ENCODE data around the gene CAPN15. TPM values are rescaled to one million over a fixed set of nuclear protein-coding genes. Genes with fewer than 3 reads are reported as not detected.
A peak's percentile ranks its signal among the peaks of the same experiment; 100 is the strongest.

CAPN15 gene
- total and polyA plus RNA-seq, 11 donors = 12.0 to 35.5 (median 20.3) TPM

GRCh38 chr16:598823-599739 lies 71.6 kb downstream of the CAPN15 start:
- H3K4me3 ChIP-seq = no peak overlapping the region
- 96 to 97% (median 97%) methylated on average over 36 to 43 of the region's 43 CpGs for WGBS, 4 donors

GRCh38 chr16:600781-601180 lies 73.3 kb downstream of the CAPN15 start:
- Histone ChIP-seq H3K9me3 (peaks cover 0 to 7% (median 0%) of the 10 kb centered on the region in 12 donors), H3K36me3 (peaks cover 0 to 16% (median 4%) of the 10 kb centered on the region in 9 donors), H3K27ac (no peak overlapping the region), H3K27me3 (no peaks in the 10 kb centered on the region), H3K4me1 (peaks cover 0 to 2% (median 0%) of the 10 kb centered on the region in 12 donors), H3K4me3 (no peak overlapping the region)
- 53 to 64% (median 57%) methylated on average over 7 of the region's 7 CpGs for WGBS, 4 donors
- DNase-seq (peak in 1 of 5 donors; percentile 12), ATAC-seq (no peak)
- intact Hi-C loops (cut with DNase I) = no loop called here
- TF ChIP-seq POLR2A (IDR thresholded peaks at IDR 0.05) = no peak
- TF ChIP-seq, protein P1, sequence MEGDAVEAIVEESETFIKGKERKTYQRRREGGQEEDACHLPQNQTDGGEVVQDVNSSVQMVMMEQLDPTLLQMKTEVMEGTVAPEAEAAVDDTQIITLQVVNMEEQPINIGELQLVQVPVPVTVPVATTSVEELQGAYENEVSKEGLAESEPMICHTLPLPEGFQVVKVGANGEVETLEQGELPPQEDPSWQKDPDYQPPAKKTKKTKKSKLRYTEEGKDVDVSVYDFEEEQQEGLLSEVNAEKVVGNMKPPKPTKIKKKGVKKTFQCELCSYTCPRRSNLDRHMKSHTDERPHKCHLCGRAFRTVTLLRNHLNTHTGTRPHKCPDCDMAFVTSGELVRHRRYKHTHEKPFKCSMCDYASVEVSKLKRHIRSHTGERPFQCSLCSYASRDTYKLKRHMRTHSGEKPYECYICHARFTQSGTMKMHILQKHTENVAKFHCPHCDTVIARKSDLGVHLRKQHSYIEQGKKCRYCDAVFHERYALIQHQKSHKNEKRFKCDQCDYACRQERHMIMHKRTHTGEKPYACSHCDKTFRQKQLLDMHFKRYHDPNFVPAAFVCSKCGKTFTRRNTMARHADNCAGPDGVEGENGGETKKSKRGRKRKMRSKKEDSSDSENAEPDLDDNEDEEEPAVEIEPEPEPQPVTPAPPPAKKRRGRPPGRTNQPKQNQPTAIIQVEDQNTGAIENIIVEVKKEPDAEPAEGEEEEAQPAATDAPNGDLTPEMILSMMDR (IDR thresholded peaks at IDR 0.05) = peak in 1 of 12 donors; percentile 11

More at GRCh38 chr16:598823-599739, 71.6 kb downstream of the CAPN15 start:
- DNase-seq (peak in 1 of 5 donors; percentile 18), ATAC-seq (no peak)
- intact Hi-C loops (cut with DNase I) = loop anchor here in 1 of 10 donors (5.0 kb wide), 1 partner anchor 33 kb away; the partner anchor contains the start of gene WFIKKN1
- Histone ChIP-seq H3K9me3 (no peaks in the 10 kb centered on the region), H3K27ac (no peak overlapping the region), H3K4me1 (no peaks in the 10 kb centered on the region), H3K36me3 (peaks cover 0 to 16% (median 4%) of the 10 kb centered on the region in 9 donors), H3K27me3 (no peaks in the 10 kb centered on the region)
- TF ChIP-seq, protein P1 (IDR thresholded peaks at IDR 0.05) = no peak
- no peak for TF ChIP-seq POLR2A (IDR thresholded peaks at IDR 0.05)

- 85 to 91% (median 87%) methylated on average over 5 of the region's 5 CpGs for WGBS, 4 donors
- H3K27ac ChIP-seq = no peak overlapping the region
- H3K4me3 ChIP-seq = no peak overlapping the region
- ATAC-seq (no peak), DNase-seq (no peak)
- no peaks in the 10 kb centered on the region for H3K27me3 ChIP-seq
- peaks cover 0 to 5% (median 0%) of the 10 kb centered on the region in 12 donors for H3K4me1 ChIP-seq
- intact Hi-C loops (cut with DNase I) = no loop called here
- peaks cover 0 to 9% (median 4%) of the 10 kb centered on the region in 9 donors for H3K36me3 ChIP-seq
- peaks cover 0 to 7% (median 0%) of the 10 kb centered on the region in 12 donors for H3K9me3 ChIP-seq
- TF ChIP-seq POLR2A (IDR thresholded peaks at IDR 0.05) = no peak
- TF ChIP-seq, protein P1 (IDR thresholded peaks at IDR 0.05) = no peak
Measured at GRCh38 chr16:603933-604332, 76.4 kb downstream of the CAPN15 start.

Small RNAs within 50 kb of the gene (microRNA-seq; reads per million reads assigned to microRNA genes)
- gene MIR3176 = 1.5 to 3.0 (median 2.4) reads per million in 4 donors
- gene MIR5587 = 0 to 1.2 (median 0.40) reads per million in 4 donors

Other genes with a start within 250 kb of the CAPN15 start
- 10 to 100 TPM in 3 of 9 donors, 1 to 10 TPM in 6; 5.5 to 19.2 (median 8.2) TPM for gene ARHGDIG, start 247.1 kb upstream of the CAPN15 start, total RNA-seq
- gene ARHGDIG, start 247.1 kb upstream of the CAPN15 start, polyA plus RNA-seq = 10 to 100 TPM in 1 of 2 donors, under 1 TPM in 1; 0.26 to 11.4 TPM
- 1 to 10 TPM in 8 of 9 donors, under 1 TPM in 1; 0.98 to 9.3 (median 5.1) TPM for gene PDIA2, start 244.5 kb upstream of the CAPN15 start, total RNA-seq
- 1 to 10 TPM in 1 of 2 donors, under 1 TPM in 1; 0.17 to 1.7 TPM for gene PDIA2, start 244.5 kb upstream of the CAPN15 start, polyA plus RNA-seq
- 10 to 100 TPM in 6 of 9 donors, 1 to 10 TPM in 3; 6.8 to 32.0 (median 11.6) TPM for gene AXIN1, start 175.0 kb upstream of the CAPN15 start, total RNA-seq
- 10 to 100 TPM; 10.0 to 19.8 TPM for gene AXIN1, start 175.0 kb upstream of the CAPN15 start, polyA plus RNA-seq
- 100 to 1,000 TPM in 2 of 9 donors, 10 to 100 TPM in 7; 66.3 to 126 (median 77.7) TPM for gene MRPL28, start 157.2 kb upstream of the CAPN15 start, total RNA-seq
- 100 to 1,000 TPM; 135 to 157 TPM for gene MRPL28, start 157.2 kb upstream of the CAPN15 start, polyA plus RNA-seq
- gene PGAP6, start 145.7 kb upstream of the CAPN15 start, total RNA-seq = 10 to 100 TPM; 32.3 to 65.3 (median 44.9) TPM
- 10 to 100 TPM; 30.1 to 63.8 TPM for gene PGAP6, start 145.7 kb upstream of the CAPN15 start, polyA plus RNA-seq
- gene NME4, start 130.5 kb upstream of the CAPN15 start, total RNA-seq = 10 to 100 TPM; 53.9 to 95.3 (median 73.8) TPM
- 100 to 1,000 TPM in 1 of 2 donors, 10 to 100 TPM in 1; 37.5 to 103 TPM for gene NME4, start 130.5 kb upstream of the CAPN15 start, polyA plus RNA-seq
- 10 to 100 TPM in 6 of 9 donors, 1 to 10 TPM in 3; 6.9 to 20.6 (median 12.2) TPM for gene DECR2, start 125.8 kb upstream of the CAPN15 start, total RNA-seq
- gene DECR2, start 125.8 kb upstream of the CAPN15 start, polyA plus RNA-seq = 10 to 100 TPM in 1 of 2 donors, 1 to 10 TPM in 1; 7.1 to 17.1 TPM
- gene RAB11FIP3, start 102.1 kb upstream of the CAPN15 start, total RNA-seq = 10 to 100 TPM; 19.9 to 39.9 (median 31.9) TPM
- 10 to 100 TPM; 19.3 to 35.2 TPM for gene RAB11FIP3, start 102.1 kb upstream of the CAPN15 start, polyA plus RNA-seq
- gene PRR35, start 32.7 kb downstream of the CAPN15 start, total RNA-seq = not detected
- not detected for gene PRR35, start 32.7 kb downstream of the CAPN15 start, polyA plus RNA-seq
- under 1 TPM in 8 of 9 donors, not detected in 1; 0.23 to 0.86 (median 0.56) TPM for gene NHLRC4, start 39.3 kb downstream of the CAPN15 start, total RNA-seq
- gene NHLRC4, start 39.3 kb downstream of the CAPN15 start, polyA plus RNA-seq = under 1 TPM; 0.46 to 0.50 TPM
- 10 to 100 TPM; 16.4 to 39.5 (median 22.0) TPM for gene PIGQ, start 42.3 kb downstream of the CAPN15 start, total RNA-seq
- 10 to 100 TPM; 21.8 to 35.8 TPM for gene PIGQ, start 42.3 kb downstream of the CAPN15 start, polyA plus RNA-seq
- gene RAB40C, start 62.4 kb downstream of the CAPN15 start, total RNA-seq = 10 to 100 TPM; 10.2 to 17.8 (median 12.6) TPM
- 10 to 100 TPM; 15.2 to 22.0 TPM for gene RAB40C, start 62.4 kb downstream of the CAPN15 start, polyA plus RNA-seq
- 1 to 10 TPM in 1 of 9 donors, under 1 TPM in 8; 0.15 to 1.1 (median 0.25) TPM for gene WFIKKN1, start 103.3 kb downstream of the CAPN15 start, total RNA-seq
- under 1 TPM; 0.30 to 0.51 TPM for gene WFIKKN1, start 103.3 kb downstream of the CAPN15 start, polyA plus RNA-seq
- gene METTL26, start 108.6 kb downstream of the CAPN15 start, total RNA-seq = 100 to 1,000 TPM in 2 of 9 donors, 10 to 100 TPM in 7; 39.6 to 187 (median 44.7) TPM
- gene METTL26, start 108.6 kb downstream of the CAPN15 start, polyA plus RNA-seq = 100 to 1,000 TPM; 101 to 165 TPM
- 100 to 1,000 TPM in 4 of 9 donors, 10 to 100 TPM in 5; 52.3 to 219 (median 89.5) TPM for gene MCRIP2, start 114.1 kb downstream of the CAPN15 start, total RNA-seq
- gene MCRIP2, start 114.1 kb downstream of the CAPN15 start, polyA plus RNA-seq = 100 to 1,000 TPM in 1 of 2 donors, 10 to 100 TPM in 1; 97.0 to 321 TPM
- gene WDR90, start 121.7 kb downstream of the CAPN15 start, total RNA-seq = 10 to 100 TPM in 2 of 9 donors, 1 to 10 TPM in 7; 3.7 to 17.4 (median 8.6) TPM
- gene WDR90, start 121.7 kb downstream of the CAPN15 start, polyA plus RNA-seq = 10 to 100 TPM in 1 of 2 donors, 1 to 10 TPM in 1; 5.1 to 10.9 TPM
- 100 to 1,000 TPM in 1 of 9 donors, 10 to 100 TPM in 8; 33.7 to 102 (median 83.5) TPM for gene RHOT2, start 140.4 kb downstream of the CAPN15 start, total RNA-seq
- 100 to 1,000 TPM in 1 of 2 donors, 10 to 100 TPM in 1; 77.2 to 143 TPM for gene RHOT2, start 140.4 kb downstream of the CAPN15 start, polyA plus RNA-seq
- 1 to 10 TPM in 7 of 9 donors, under 1 TPM in 2; 0.72 to 2.7 (median 1.8) TPM for gene RHBDL1, start 148.0 kb downstream of the CAPN15 start, total RNA-seq
- 1 to 10 TPM in 1 of 2 donors, under 1 TPM in 1; 0.19 to 3.6 TPM for gene RHBDL1, start 148.0 kb downstream of the CAPN15 start, polyA plus RNA-seq
- 100 to 1,000 TPM in 8 of 9 donors, 10 to 100 TPM in 1; 93.7 to 198 (median 116) TPM for gene STUB1, start 152.7 kb downstream of the CAPN15 start, total RNA-seq
- gene STUB1, start 152.7 kb downstream of the CAPN15 start, polyA plus RNA-seq = 100 to 1,000 TPM; 107 to 159 TPM
- 100 to 1,000 TPM in 1 of 9 donors, 10 to 100 TPM in 8; 37.5 to 103 (median 44.1) TPM for gene JMJD8, start 156.6 kb downstream of the CAPN15 start, total RNA-seq
- gene JMJD8, start 156.6 kb downstream of the CAPN15 start, polyA plus RNA-seq = 10 to 100 TPM; 36.2 to 66.6 TPM
- gene WDR24, start 162.7 kb downstream of the CAPN15 start, total RNA-seq = 10 to 100 TPM in 4 of 9 donors, 1 to 10 TPM in 5; 7.0 to 16.6 (median 9.2) TPM
- gene WDR24, start 162.7 kb downstream of the CAPN15 start, polyA plus RNA-seq = 10 to 100 TPM in 1 of 2 donors, 1 to 10 TPM in 1; 5.6 to 10.5 TPM
- gene FBXL16, start 178.1 kb downstream of the CAPN15 start, total RNA-seq = under 1 TPM in 3 of 9 donors, not detected in 6; 0.59 to 1.00 (median 0.60) TPM
- under 1 TPM; 0.03 to 0.11 TPM for gene FBXL16, start 178.1 kb downstream of the CAPN15 start, polyA plus RNA-seq
- 10 to 100 TPM; 50.5 to 79.4 (median 60.7) TPM for gene METRN, start 187.4 kb downstream of the CAPN15 start, total RNA-seq
- 10 to 100 TPM; 31.2 to 69.0 TPM for gene METRN, start 187.4 kb downstream of the CAPN15 start, polyA plus RNA-seq
- 10 to 100 TPM; 30.2 to 48.6 (median 36.0) TPM for gene ANTKMT, start 193.4 kb downstream of the CAPN15 start, total RNA-seq
- gene ANTKMT, start 193.4 kb downstream of the CAPN15 start, polyA plus RNA-seq = 10 to 100 TPM; 22.9 to 42.4 TPM
- gene CCDC78, start 198.7 kb downstream of the CAPN15 start, total RNA-seq = 1 to 10 TPM in 1 of 9 donors, under 1 TPM in 5, not detected in 3; 0.35 to 1.3 (median 0.54) TPM
- gene CCDC78, start 198.7 kb downstream of the CAPN15 start, polyA plus RNA-seq = 1 to 10 TPM in 1 of 2 donors, under 1 TPM in 1; 0.60 to 1.3 TPM
- gene HAGHL, start 199.4 kb downstream of the CAPN15 start, total RNA-seq = 10 to 100 TPM in 7 of 9 donors, 1 to 10 TPM in 2; 5.0 to 16.4 (median 11.9) TPM
- gene HAGHL, start 199.4 kb downstream of the CAPN15 start, polyA plus RNA-seq = 10 to 100 TPM; 11.3 to 44.2 TPM
- 10 to 100 TPM; 21.4 to 33.1 (median 26.8) TPM for gene CIAO3, start 213.3 kb downstream of the CAPN15 start, total RNA-seq
- gene CIAO3, start 213.3 kb downstream of the CAPN15 start, polyA plus RNA-seq = 10 to 100 TPM; 36.0 to 41.5 TPM
- gene MSLN, start 233.0 kb downstream of the CAPN15 start, total RNA-seq = 10 to 100 TPM in 1 of 9 donors, under 1 TPM in 2, not detected in 6; 0.48 to 82.2 (median 0.50) TPM
- gene MSLN, start 233.0 kb downstream of the CAPN15 start, polyA plus RNA-seq = not detected

Measured in heart left ventricle (tissue), 16 donors.